Right lobe of liver (tissue), 6 donors: ENCODE data around the gene PSMD13. TPM values are rescaled to one million over a fixed set of nuclear protein-coding genes. Genes with fewer than 3 reads are reported as not detected.
"Not testable (repeated sequence)": the region's sequence is repeated elsewhere in the genome, so short reads cannot be mapped to it uniquely, and the experiment has no call there.

Experiments used
- ATAC-seq, 4 donors: fragments of 200-7000 bp; cut with Tn5 transposase; one replicate each; pipeline ENCODE4 v1.9.1; 2020; ENCODE audit warnings: mild to moderate bottlenecking in 4 of 4, moderate library complexity in 4 of 4
- DNase-seq, 3 donors: peaks; one replicate each; pipeline ENCODE4 v3.0.0-alpha.2; 2020
- H3K27ac ChIP-seq, 3 donors: fragments of 200-600 bp; one replicate each; pipeline ENCODE4 v1.8.0; 2022
- H3K27me3 ChIP-seq, 2 donors: fragments of 200-600 bp; one replicate each; pipeline ENCODE4 v1.8.0; 2022
- H3K36me3 ChIP-seq, 4 donors: fragments of 200-600 bp; sonication (generic) in 1 of 4; one replicate each; pipeline versions ENCODE4 v1.5.1 to v1.8.0; 2017 to 2022; ENCODE audit warnings: control low read depth in 1 of 4
- H3K4me1 ChIP-seq, 4 donors: fragments of 200-600 bp; sonication (generic) in 1 of 4; one replicate each; pipeline versions ENCODE4 v1.5.1 to v1.8.0; 2017 to 2022; ENCODE audit warnings: control low read depth in 1 of 4
- H3K4me3 ChIP-seq, 3 donors: fragments of 200-600 bp; one replicate each; pipeline ENCODE4 v1.8.0; 2022
- H3K9me3 ChIP-seq, 4 donors: fragments of 200-600 bp; sonication (generic) in 1 of 4; one replicate each; pipeline versions ENCODE4 v1.5.1 to v1.8.0; 2017 to 2022; ENCODE audit warnings: control low read depth in 1 of 4
- POLR2A ChIP-seq: fragments of 450-650 bp; IDR thresholded peaks from one replicate; pipeline ENCODE4 v1.6.1; 2017; ENCODE audit warnings: antibody characterized with exemption, mild to moderate bottlenecking
- WGBS: methylation state at CpG from one replicate; pipeline ENCODE4 v1.1.6; 2018; ENCODE audit warnings: low coverage, low lambda C conversion rate; ENCODE audit not compliant: insufficient coverage; ENCODE audit errors: missing lambda C conversion rate; 5-methylcytosine and 5-hydroxymethylcytosine counted together
- intact Hi-C, 2 donors: fragments of 100-400 bp; cut with DNase I; formaldehyde crosslinking; loops; one replicate each; pipeline versions ENCODE4 v1.11.2 to v1.14.1; 2022
- long read RNA-seq: library from polyadenylated mRNA; unstranded; transcript quantifications from one replicate; pipeline ENCODE4 v2.0.0, GENCODE V29; 2019
- total RNA-seq, 6 experiments: library from RNA; depleted of rRNA in 2 of 6; stranded (reverse); fragments of >200 nt in 2 of 6; fragmentation: NEBNext Ultra II Directional in 3 of 6; extraction: Animal tissue kit (Norgen Biotek cat#: 25700) in 3 of 6; gene quantifications; one replicate each; pipeline versions ENCODE4 v1.1.0 to v1.2.4, GENCODE V29; 2016 to 2023
- TF ChIP-seq, protein P1 (sequence below), 4 donors: fragments of 200-600 bp in 3 of 4; fragments of 450-650 bp in 1 of 4; IDR thresholded peaks; one replicate each; pipeline versions ENCODE4 v1.5.1 to v1.8.0; 2016 to 2022; ENCODE audit warnings: antibody characterized with exemption in 4 of 4, mild to moderate bottlenecking in 2 of 4
- donor health status: DM: no; HTN: yes; CAD: no.
- donor health status: DM: no; HTN: no; CAD: no.
- donor health status: DM: no; HTN: no; CAD: no.
- donor health status: DM: no; HTN: yes; CAD: no.
- donor health status: DM: no; HTN: yes; CAD: no.

The PSMD13 gene
- total RNA-seq = 10 to 100 TPM; 46.1 to 71.5 (median 48.7) TPM
- long read RNA-seq, transcript PSMD13-212 (13 exons, 1,991 nt) = major isoform, 20 of 21 reads
- long read RNA-seq, partial matches to known transcripts = 0 of 21 reads
- long read RNA-seq, other reads (novel, unspliced or antisense) = 1 of 21 reads

DNA sequence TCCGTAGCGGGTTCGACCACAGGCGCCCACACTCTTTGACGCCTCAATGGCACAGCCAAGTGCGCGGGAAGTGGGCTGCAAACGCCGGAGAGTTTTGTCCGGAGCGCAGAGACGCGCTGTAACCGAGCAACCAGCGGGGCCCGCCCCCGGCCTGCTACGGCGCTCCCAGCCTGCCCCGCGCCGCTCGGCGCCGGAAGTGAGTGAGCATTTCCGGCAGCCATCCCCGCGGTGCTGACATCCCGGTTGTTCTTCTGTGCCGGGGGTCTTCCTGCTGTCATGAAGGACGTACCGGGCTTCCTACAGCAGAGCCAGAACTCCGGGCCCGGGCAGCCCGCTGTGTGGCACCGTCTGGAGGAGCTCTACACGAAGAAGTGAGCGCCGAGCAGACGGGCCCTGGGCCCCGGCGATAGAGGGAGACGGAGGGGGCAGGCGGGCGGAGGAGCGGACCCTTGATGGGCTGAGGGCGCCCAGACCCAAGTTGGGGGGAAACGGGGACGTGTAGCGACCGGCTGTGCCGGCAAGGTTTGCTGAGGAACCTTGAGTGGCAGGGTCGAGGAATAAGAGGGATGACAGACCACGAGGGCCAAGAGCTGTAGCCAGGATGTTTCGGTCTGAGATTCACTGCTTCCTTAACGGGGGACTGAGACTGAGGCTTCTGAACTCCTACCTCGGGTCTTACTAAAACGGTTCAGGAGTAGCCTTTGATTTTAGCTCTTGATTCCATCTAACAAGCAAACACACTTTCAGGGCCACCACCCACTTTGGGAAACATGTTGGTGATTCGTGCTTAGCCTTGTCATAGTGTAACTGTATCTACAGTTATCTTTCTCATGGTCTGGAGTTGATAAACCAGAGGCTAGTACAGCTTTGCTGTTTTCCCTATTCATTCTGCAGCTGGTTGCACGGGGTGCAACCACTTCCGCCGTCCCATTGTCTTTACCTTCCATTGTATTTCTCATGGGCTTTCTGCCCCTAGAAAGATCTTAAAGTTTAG, at the start of gene PSMD13:
PSMD13 (plus strand) TSS at position 203 of the 994 bp plus-strand sequence; CDS start at position 277, 74 bp downstream.
- ATAC-seq = peak; percentile 91 to 93 (median 93)
- Histone ChIP-seq H3K27me3 (no peaks in the 10 kb centered on the region), H3K9me3 (no peaks in the 10 kb centered on the region), H3K4me1 (peaks cover 0 to 16% (median 7%) of the 10 kb centered on the region in 4 donors), H3K36me3 (peaks cover 0 to 18% (median 4%) of the 10 kb centered on the region in 4 donors), H3K27ac (peak within 1 kb of the TSS; percentile 80 to 94 (median 83)), H3K4me3 (peak within 1 kb of the TSS; percentile 86 to 95 (median 95))
- TF ChIP-seq, protein P1, sequence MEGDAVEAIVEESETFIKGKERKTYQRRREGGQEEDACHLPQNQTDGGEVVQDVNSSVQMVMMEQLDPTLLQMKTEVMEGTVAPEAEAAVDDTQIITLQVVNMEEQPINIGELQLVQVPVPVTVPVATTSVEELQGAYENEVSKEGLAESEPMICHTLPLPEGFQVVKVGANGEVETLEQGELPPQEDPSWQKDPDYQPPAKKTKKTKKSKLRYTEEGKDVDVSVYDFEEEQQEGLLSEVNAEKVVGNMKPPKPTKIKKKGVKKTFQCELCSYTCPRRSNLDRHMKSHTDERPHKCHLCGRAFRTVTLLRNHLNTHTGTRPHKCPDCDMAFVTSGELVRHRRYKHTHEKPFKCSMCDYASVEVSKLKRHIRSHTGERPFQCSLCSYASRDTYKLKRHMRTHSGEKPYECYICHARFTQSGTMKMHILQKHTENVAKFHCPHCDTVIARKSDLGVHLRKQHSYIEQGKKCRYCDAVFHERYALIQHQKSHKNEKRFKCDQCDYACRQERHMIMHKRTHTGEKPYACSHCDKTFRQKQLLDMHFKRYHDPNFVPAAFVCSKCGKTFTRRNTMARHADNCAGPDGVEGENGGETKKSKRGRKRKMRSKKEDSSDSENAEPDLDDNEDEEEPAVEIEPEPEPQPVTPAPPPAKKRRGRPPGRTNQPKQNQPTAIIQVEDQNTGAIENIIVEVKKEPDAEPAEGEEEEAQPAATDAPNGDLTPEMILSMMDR (IDR thresholded peaks at IDR 0.05) = peak in 1 of 4 donors; percentile 0
- no peak for TF ChIP-seq POLR2A
- WGBS = 1% methylated on average over 29 of the region's 62 CpGs
- peak; percentile 88 to 91 (median 90) for DNase-seq
- intact Hi-C loops = no loop called here

DNA sequence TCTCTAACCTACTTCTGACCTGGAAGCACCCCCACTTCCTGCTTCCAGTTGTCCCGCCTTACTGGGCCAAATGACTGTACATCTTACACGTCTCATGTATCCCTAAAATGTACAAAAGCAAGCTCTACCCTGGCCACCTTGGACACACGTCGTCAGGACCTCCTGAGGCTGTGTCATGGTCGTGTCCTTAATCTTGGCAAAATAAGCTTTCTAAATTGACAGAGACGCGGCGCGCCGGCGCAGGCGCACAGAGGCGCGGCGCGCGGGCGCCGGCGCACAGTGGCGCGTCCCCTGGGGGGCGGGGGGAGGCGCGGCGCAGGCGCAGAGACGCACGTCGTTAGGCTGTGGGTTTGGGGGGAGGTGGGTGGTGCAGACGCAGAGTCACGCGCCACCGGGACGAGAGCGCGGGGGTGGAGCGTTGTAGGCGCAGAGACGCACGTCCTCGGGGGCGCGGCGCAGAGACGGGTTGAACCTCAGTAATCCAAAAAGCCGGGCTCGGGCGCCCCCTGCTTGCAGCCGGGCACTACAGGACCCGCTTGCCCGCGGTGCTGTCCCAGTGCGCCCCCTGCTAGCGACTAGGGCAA, 47.5 kb upstream of the PSMD13 start:
- H3K4me1 ChIP-seq, H3K4me3 ChIP-seq, H3K36me3 ChIP-seq, H3K27me3 ChIP-seq, H3K9me3 ChIP-seq, H3K27ac ChIP-seq, intact Hi-C loops: not testable (repeated sequence)
- ATAC-seq = peak; percentile 33 to 48 (median 46)
- WGBS = 83% methylated on average over 40 of the region's 55 CpGs
- DNase-seq = peak; percentile 29 to 43 (median 39)

DNA sequence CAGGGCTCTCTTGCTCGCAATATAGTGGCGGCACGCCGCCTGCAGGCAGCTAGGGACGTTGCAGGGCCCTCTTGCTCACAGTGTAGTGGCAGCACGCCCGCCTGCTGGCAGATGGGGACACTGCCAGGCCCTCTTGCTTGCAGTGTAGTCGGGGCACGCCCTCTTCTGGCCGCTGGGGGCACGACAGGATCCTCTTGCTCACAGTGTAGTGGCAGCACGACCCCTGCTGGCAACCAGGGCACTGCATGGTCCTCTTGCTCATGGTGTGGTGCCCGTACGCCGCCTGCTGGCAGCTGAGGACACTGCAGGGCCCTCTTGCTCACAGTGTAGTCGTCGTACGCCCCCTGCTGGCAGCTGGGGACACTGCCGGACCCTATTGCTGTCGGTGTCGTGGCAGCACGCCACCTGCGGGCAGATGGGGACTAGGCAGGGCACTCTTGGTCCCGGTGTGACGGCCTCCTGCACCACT, 46.9 kb upstream of the PSMD13 start:
- H3K4me1 ChIP-seq, H3K4me3 ChIP-seq, H3K36me3 ChIP-seq, H3K27ac ChIP-seq, intact Hi-C loops, H3K9me3 ChIP-seq, H3K27me3 ChIP-seq: not testable (repeated sequence)
- ATAC-seq (peak; percentile 63 to 77 (median 70)), DNase-seq (peak; percentile 25 to 65 (median 56))
- no CpG with 5 or more reads among the region's 25 CpGs for WGBS
- TF ChIP-seq, protein P1 (IDR thresholded peaks at IDR 0.05) = peak in 1 of 4 donors; percentile 9

DNA sequence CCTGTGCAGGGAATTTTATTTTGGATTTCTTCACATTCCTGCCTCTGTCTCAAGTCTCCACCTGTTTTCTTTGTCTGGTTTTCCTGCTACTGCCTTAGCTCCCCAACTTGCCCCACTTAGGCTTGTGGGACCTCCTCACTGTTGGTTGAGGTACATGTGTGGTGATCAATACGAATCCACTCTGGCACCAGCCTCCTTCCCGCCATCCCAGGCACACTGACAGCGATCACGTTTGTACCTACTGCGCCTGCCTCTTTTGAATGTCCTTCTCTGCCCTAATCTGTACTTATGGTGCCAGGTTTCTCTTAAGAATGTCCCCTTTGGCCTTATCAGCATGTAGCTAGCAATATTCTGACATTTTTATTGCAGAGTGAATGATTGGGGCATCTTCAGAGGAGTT, 46.2 kb upstream of the PSMD13 start:
- H3K27me3 ChIP-seq, intact Hi-C loops: not testable (repeated sequence)
- 65% methylated on average over 5 of the region's 5 CpGs for WGBS

DNA sequence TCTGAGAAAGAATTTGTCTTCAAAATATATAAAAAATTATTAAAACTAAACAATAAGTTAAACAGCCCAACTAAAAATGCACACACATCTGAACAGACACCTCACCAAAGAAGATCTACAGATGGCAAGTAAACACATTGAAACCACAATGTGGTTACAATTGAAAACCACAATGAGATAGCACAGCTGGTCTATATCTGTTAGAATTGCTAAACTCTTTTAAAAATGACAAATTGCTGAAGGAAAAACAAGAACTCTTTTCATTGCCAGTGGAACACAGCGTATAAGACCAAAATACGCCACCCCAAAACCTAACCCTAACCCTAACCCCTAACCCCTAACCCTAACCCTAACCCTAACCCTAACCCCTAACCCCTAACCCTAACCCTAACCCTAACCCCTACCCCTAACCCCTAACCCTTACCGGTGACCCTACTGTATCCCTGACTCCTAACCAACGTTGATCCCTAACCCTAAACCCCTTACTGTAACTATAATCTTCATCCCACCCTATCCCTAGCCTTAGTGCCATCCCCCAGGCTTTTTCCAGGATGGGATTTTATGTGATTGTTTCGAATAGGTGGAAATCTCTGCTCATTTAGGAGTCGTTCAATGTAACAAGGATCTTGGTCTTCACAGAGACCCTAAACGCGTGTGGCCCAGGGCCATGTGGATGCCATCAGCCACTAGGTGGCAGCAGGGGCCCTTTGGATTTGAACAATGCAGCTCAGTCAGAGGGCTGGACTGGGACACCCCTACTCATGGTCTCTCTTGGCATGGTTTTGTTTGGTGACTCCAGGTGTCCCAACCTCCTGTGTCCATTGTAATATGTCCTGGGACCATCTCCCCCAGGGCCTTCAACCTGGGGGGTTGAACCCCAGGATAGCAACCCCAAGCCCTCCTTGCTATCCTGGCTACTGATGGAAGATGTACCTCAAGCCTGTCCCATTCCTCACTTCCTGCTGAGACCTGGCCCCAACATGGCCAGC, 45.0 kb upstream of the PSMD13 start:
- intact Hi-C loops, H3K36me3 ChIP-seq, H3K27me3 ChIP-seq, H3K4me1 ChIP-seq, H3K9me3 ChIP-seq, H3K4me3 ChIP-seq, H3K27ac ChIP-seq: not testable (repeated sequence)
- DNase-seq (peak; percentile 8 to 42 (median 33)), ATAC-seq (peak; percentile 53 to 83 (median 76))
- TF ChIP-seq, protein P1 (IDR thresholded peaks at IDR 0.05) = peak; percentile 7 to 42 (median 31)
- WGBS = 38% methylated on average over 4 of the region's 8 CpGs

More for the DNA sequence above, 46.2 kb upstream of the PSMD13 start:
- not testable (repeated sequence) for H3K27ac ChIP-seq, ATAC-seq, H3K4me3 ChIP-seq, H3K36me3 ChIP-seq, H3K9me3 ChIP-seq, H3K4me1 ChIP-seq
- DNase-seq = peak in 2 of 3 donors; percentile 15 to 37

DNA sequence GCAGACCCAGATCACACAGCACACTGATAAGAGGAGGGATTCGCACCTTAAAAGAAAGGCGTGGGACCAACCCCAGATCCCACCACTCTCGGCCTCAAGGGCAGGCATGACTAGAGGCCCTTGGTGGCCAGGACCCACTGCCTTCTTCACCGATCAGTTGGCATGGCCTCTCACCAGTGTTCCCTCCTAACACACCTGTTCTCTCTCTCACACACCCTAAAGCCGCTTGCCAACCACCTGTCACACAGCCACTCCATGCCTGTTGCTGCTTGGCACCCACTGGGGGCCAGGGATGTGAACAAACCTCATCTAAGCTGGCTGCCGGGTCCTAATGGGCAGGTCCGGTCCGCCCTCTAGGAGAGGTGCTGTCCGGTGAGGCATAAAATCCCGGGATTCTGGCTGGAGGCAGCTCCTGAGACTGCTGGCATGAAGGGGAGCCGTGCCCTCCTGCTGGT, 44.1 kb upstream of the PSMD13 start, which contains the start of gene SCGB1C1:
SCGB1C1 (plus strand) TSS at position 405 of the 455 bp plus-strand sequence; CDS start at position 427, 22 bp downstream.
- H3K4me3 ChIP-seq, H3K27ac ChIP-seq, H3K36me3 ChIP-seq, ATAC-seq, DNase-seq, H3K27me3 ChIP-seq, intact Hi-C loops, H3K4me1 ChIP-seq, H3K9me3 ChIP-seq: not testable (repeated sequence)
- 91% methylated on average over 3 of the region's 11 CpGs for WGBS

DNA sequence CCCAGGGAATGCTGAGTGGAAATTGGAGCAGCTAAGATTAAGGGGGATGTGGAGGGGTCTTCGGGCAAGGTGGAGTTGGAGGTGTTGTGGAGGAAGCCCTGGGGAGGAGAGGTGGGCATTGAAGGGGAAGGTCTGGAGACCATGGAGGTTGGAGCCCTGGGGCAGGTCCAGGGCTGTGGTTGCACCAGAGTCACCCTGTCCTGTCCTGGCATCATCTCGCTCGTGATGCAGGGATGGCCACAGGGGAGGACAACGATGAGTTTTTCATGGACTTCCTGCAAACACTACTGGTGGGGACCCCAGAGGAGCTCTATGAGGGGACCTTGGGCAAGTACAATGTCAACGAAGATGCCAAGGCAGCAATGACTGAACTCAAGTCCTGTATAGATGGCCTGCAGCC, 43.3 kb upstream of the PSMD13 start:
- WGBS = 59% methylated on average over 5 of the region's 5 CpGs
- H3K36me3 ChIP-seq, H3K4me3 ChIP-seq, H3K27me3 ChIP-seq, H3K4me1 ChIP-seq, H3K9me3 ChIP-seq, intact Hi-C loops, H3K27ac ChIP-seq: not testable (repeated sequence)
- DNase-seq (peak in 1 of 3 donors; percentile 31), ATAC-seq (peak in 2 of 4 donors; percentile 10 to 14)
